SJCRH30 (cell line): ENCODE results near the gene NAPSA. TPM values are rescaled to one million over a fixed set of nuclear protein-coding genes. Genes with fewer than 3 reads are reported as not detected.
A peak's percentile ranks its signal among the peaks of the same experiment; 100 is the strongest.

ENCODE experiments used
- DNase-seq, 2 experiments: peaks; one replicate each; pipeline ENCODE4 v3.0.0-alpha.2; 2015 to 2020
- H3K27ac ChIP-seq: fragments of 250-450 bp; sonication (Bioruptor Pico); 2 replicates; pipeline ENCODE4 v1.5.1; 2020; ENCODE audit warnings: mild to moderate bottlenecking, moderate library complexity
- H3K27me3 ChIP-seq: fragments of 250-450 bp; sonication (Bioruptor Pico); 2 replicates; pipeline ENCODE4 v1.5.1; 2020; ENCODE audit warnings: mild to moderate bottlenecking, moderate library complexity
- H3K36me3 ChIP-seq: fragments of 250-450 bp; sonication (Bioruptor Pico); 2 replicates; pipeline ENCODE4 v1.5.1; 2020; ENCODE audit warnings: mild to moderate bottlenecking, moderate library complexity
- H3K4me1 ChIP-seq: fragments of 250-450 bp; sonication (Bioruptor Pico); 2 replicates; pipeline ENCODE4 v1.5.1; 2020; ENCODE audit warnings: mild to moderate bottlenecking, moderate library complexity
- H3K4me3 ChIP-seq: fragments of 250-450 bp; sonication (Bioruptor Pico); 2 replicates; pipeline ENCODE4 v1.5.1; 2020; ENCODE audit warnings: mild to moderate bottlenecking, moderate library complexity
- H3K9me3 ChIP-seq: fragments of 250-450 bp; sonication (Bioruptor Pico); replicated peaks from 2 replicates; pipeline ENCODE4 v1.5.1; 2020; ENCODE audit warnings: mild to moderate bottlenecking, moderate library complexity
- total RNA-seq: library from RNA; depleted of rRNA; stranded (reverse); fragments of >200 nt; shearing (Covaris generic); gene quantifications from 2 replicates; pipeline ENCODE4 v1.2.3, GENCODE V29; 2014

NAPSA gene
- total RNA-seq, 1 experiment from 2014 or later, result 0.08 TPM

DNA sequence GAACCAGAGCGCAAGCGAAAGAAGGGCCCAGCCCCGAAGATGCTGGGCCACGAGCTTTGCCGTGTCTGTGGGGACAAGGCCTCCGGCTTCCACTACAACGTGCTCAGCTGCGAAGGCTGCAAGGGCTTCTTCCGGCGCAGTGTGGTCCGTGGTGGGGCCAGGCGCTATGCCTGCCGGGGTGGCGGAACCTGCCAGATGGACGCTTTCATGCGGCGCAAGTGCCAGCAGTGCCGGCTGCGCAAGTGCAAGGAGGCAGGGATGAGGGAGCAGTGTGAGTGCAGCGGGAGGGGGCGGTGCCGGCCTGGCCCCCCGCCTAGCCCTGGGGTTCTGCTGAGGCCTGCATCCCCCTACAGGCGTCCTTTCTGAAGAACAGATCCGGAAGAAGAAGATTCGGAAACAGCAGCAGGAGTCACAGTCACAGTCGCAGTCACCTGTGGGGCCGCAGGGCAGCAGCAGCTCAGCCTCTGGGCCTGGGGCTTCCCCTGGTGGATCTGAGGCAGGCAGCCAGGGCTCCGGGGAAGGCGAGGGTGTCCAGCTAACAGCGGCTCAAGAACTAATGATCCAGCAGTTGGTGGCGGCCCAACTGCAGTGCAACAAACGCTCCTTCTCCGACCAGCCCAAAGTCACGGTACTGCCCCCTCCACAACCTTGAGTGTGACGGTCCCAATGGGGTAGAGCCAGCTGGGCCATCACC, 12.9 kb upstream of the NAPSA start:
- Histone ChIP-seq H3K9me3 (no peaks in the 10 kb centered on the region), H3K27me3 (no peaks in the 10 kb centered on the region), H3K27ac (no peak overlapping the region), H3K36me3 (peaks cover 3% of the 10 kb centered on the region; the same call in 1 of the 2 replicates), H3K4me3 (no peak overlapping the region), H3K4me1 (no peaks in the 10 kb centered on the region)
- no peak for DNase-seq

GRCh38 chr19:50377517-50377916, 12.1 kb upstream of the NAPSA start:
- Histone ChIP-seq H3K4me3 (no peak overlapping the region), H3K4me1 (no peaks in the 10 kb centered on the region), H3K27ac (no peak overlapping the region), H3K27me3 (no peaks in the 10 kb centered on the region), H3K36me3 (peaks cover 3% of the 10 kb centered on the region; the same call in 1 of the 2 replicates), H3K9me3 (no peaks in the 10 kb centered on the region)
- DNase-seq, result no peak

GRCh38 chr19:50377051-50377461, 11.6 kb upstream of the NAPSA start:
- no peaks in the 10 kb centered on the region for H3K27me3 ChIP-seq
- H3K9me3 ChIP-seq, result no peaks in the 10 kb centered on the region
- DNase-seq, result no peak
- H3K4me3 ChIP-seq, result peak overlapping the region; percentile 29
- peaks cover 3% of the 10 kb centered on the region; the same call in 1 of the 2 replicates for H3K36me3 ChIP-seq
- H3K27ac ChIP-seq, result no peak overlapping the region
- no peaks in the 10 kb centered on the region for H3K4me1 ChIP-seq

- H3K27ac ChIP-seq, result peak within 1 kb of the TSS; percentile 86
- H3K27me3 ChIP-seq, result no peaks in the 10 kb centered on the region
- DNase-seq, result peak; percentile 97 to 98
Observed at GRCh38 chr19:50376166-50377050, 11.0 kb upstream of the NAPSA start, which contains the start of gene NR1H2. Gene NR1H2, plus strand, starts transcription at chr19:50376457. Its CDS starts 1,149 bp downstream, at chr19:50377606.

GRCh38 chr19:50371914-50372475, 6.6 kb upstream of the NAPSA start:
- H3K4me1 ChIP-seq, result no peaks in the 10 kb centered on the region
- H3K27ac ChIP-seq, result no peak overlapping the region
- no peak overlapping the region for H3K4me3 ChIP-seq
- no peaks in the 10 kb centered on the region for H3K36me3 ChIP-seq
- H3K27me3 ChIP-seq, result no peaks in the 10 kb centered on the region
- no peaks in the 10 kb centered on the region for H3K9me3 ChIP-seq
- DNase-seq, result no peak

More at GRCh38 chr19:50376166-50377050, 11.0 kb upstream of the NAPSA start, which contains the start of gene NR1H2:
- H3K4me1 ChIP-seq, result no peaks in the 10 kb centered on the region
- H3K9me3 ChIP-seq, result no peaks in the 10 kb centered on the region
- peaks cover 3% of the 10 kb centered on the region; the same call in 1 of the 2 replicates for H3K36me3 ChIP-seq
- H3K4me3 ChIP-seq, result peak within 1 kb of the TSS; percentile 93

GRCh38 chr19:50368649-50369570, 3.5 kb upstream of the NAPSA start:
- peak overlapping the region; percentile 13; the same call in 1 of the 2 replicates for H3K27ac ChIP-seq
- H3K9me3 ChIP-seq, result no peaks in the 10 kb centered on the region
- peak overlapping the region; percentile 53 for H3K4me3 ChIP-seq
- DNase-seq, result peak; percentile 87 to 93
- no peaks in the 10 kb centered on the region for H3K27me3 ChIP-seq
- H3K4me1 ChIP-seq, result no peaks in the 10 kb centered on the region
- no peaks in the 10 kb centered on the region for H3K36me3 ChIP-seq

- no peaks in the 10 kb centered on the region for H3K9me3 ChIP-seq
- H3K27ac ChIP-seq, result no peak overlapping the region
- H3K36me3 ChIP-seq, result no peaks in the 10 kb centered on the region
- no peak overlapping the region for H3K4me3 ChIP-seq
- no peaks in the 10 kb centered on the region for H3K4me1 ChIP-seq
- 0 out of 2 replicates have a peak, but pooled peaks cover 3% of the 10 kb centered on the region for H3K27me3 ChIP-seq
- no peak for DNase-seq
Observed at GRCh38 chr19:50362656-50363424, 2.6 kb downstream of the NAPSA start.

GRCh38 chr19:50362030-50362412, 3.4 kb downstream of the NAPSA start:
- no peaks in the 10 kb centered on the region for H3K36me3 ChIP-seq
- H3K27me3 ChIP-seq, result 0 out of 2 replicates have a peak, but pooled peaks cover 3% of the 10 kb centered on the region
- H3K27ac ChIP-seq, result no peak overlapping the region
- no peak for DNase-seq
- no peaks in the 10 kb centered on the region for H3K4me1 ChIP-seq
- no peak overlapping the region for H3K4me3 ChIP-seq
- H3K9me3 ChIP-seq, result no peaks in the 10 kb centered on the region

- Histone ChIP-seq H3K36me3 (no peaks in the 10 kb centered on the region), H3K4me3 (no peak overlapping the region), H3K27ac (no peak overlapping the region), H3K27me3 (0 out of 2 replicates have a peak, but pooled peaks cover 3% of the 10 kb centered on the region), H3K4me1 (no peaks in the 10 kb centered on the region), H3K9me3 (no peaks in the 10 kb centered on the region)
- peak in 1 of 2 experiments; percentile 30 for DNase-seq
Observed at GRCh38 chr19:50361290-50362029, 4.0 kb downstream of the NAPSA start.

DNA sequence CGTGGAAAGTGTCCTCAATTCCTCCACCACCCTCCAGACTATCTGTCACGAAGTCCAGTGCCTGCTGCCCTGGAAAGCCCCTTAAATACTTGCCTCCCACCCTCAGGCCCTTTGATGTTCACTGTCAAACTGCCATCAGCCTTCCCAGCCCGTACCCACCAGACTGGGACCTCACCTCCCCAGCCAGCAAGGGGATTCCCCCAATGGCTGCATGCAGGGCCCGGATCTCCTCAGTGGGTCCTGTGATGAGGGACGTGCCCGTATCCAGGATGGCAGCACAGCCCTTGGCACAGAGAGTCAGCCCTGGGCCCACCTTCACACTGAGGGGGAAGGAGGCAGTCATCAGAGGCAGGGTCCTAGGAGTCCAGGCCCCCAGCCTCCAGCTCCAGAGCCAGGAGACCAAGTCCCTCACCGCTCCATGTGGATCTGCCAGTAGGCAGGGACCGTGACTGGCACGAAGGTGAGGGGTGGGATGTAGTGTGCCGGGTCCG, 6.1 kb downstream of the NAPSA start:
- no peak overlapping the region for H3K4me3 ChIP-seq
- DNase-seq, result no peak

DNA sequence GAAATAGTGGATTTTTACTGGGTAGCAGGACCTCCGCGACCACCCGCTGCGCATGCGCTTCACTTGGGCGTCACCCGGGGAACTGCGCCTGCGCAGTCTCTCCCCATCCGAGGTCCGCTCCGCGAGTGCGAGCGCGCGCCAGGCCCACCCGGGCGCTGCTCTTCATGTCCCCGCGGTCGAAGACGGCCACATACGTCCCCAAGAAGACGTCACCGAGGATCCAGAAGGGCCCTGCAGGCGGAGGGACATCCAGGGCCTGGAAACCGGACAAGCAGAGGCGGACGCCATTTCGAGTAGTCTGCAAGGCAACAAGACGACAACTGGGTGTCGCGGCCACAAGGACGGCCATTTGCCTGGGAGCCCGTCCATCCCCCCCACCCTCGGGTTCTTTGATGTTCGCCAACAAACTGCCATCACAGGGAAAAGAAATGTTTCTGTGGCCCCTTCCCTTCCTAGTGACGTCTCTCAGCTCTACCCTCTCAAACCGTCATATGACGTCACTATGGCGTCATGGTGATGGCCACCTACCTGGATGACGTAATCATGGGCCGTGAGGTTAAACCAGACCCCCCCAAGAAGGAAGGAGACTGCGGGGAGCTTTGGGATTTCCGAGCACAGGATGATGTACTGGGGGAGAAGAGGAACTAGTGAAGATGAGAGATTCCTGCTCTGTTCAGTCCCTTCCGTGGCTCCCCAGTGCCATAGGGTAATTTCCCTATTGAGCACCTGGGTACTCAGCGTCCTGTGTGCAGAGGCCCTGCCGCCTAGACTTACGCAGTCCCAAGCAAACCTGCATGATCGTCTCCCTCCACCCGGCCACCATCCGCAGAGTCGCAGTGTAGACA, 6.7 kb downstream of the NAPSA start:
- Histone ChIP-seq H3K27me3 (0 out of 2 replicates have a peak, but pooled peaks cover 3% of the 10 kb centered on the region), H3K4me3 (peak overlapping the region; percentile 46), H3K9me3 (no peaks in the 10 kb centered on the region), H3K27ac (no peak overlapping the region), H3K4me1 (no peaks in the 10 kb centered on the region), H3K36me3 (no peaks in the 10 kb centered on the region)
- DNase-seq, result peak; percentile 54 to 64

More for the DNA sequence above, 6.1 kb downstream of the NAPSA start:
- Histone ChIP-seq H3K36me3 (no peaks in the 10 kb centered on the region), H3K27me3 (0 out of 2 replicates have a peak, but pooled peaks cover 3% of the 10 kb centered on the region), H3K4me1 (no peaks in the 10 kb centered on the region), H3K27ac (no peak overlapping the region), H3K9me3 (no peaks in the 10 kb centered on the region)
